Thyroid gland (tissue), 4 donors: ENCODE data around the gene BTG1. TPM values are rescaled to one million over a fixed set of nuclear protein-coding genes. Genes with fewer than 3 reads are reported as not detected.

Source experiments
- DNase-seq, 2 donors: peaks; one replicate each; pipeline ENCODE4 v3.0.0-alpha.2; 2019
- H3K27ac ChIP-seq, 3 donors: fragments of 200-600 bp; sonication (generic); 1 replicate in 2 of 3; 2 replicates in 1 of 3; pipeline ENCODE4 v1.5.1; 2016 to 2019; ENCODE audit warnings: mild to moderate bottlenecking in 1 of 3, moderate library complexity in 1 of 3
- H3K27me3 ChIP-seq: fragments of 200-600 bp; sonication (generic); one replicate; pipeline ENCODE4 v1.5.1; 2019
- H3K36me3 ChIP-seq, 2 donors: fragments of 200-600 bp; sonication (generic); one replicate each; pipeline ENCODE4 v1.5.1; 2016 to 2019
- H3K4me1 ChIP-seq, 2 donors: fragments of 200-600 bp; sonication (generic); one replicate each; pipeline ENCODE4 v1.5.1; 2017 to 2019
- H3K4me3 ChIP-seq, 3 donors: fragments of 200-600 bp; sonication (generic); replicated peaks in 1 of 3; 1 replicate in 2 of 3; 2 replicates in 1 of 3; pipeline ENCODE4 v1.5.1; 2016; ENCODE audit warnings: mild to moderate bottlenecking in 1 of 3
- H3K9me3 ChIP-seq: fragments of 200-600 bp; sonication (generic); one replicate; pipeline ENCODE4 v1.5.1; 2017
- CTCF ChIP-seq, 6 experiments: fragments of 200-600 bp in 3 of 6; fragments of 450-650 bp in 3 of 6; sonication (generic) in 3 of 6; IDR thresholded peaks; one replicate each; pipeline ENCODE4 v1.5.1; 2016 to 2019; ENCODE audit warnings: antibody characterized with exemption in 6 of 6, mild to moderate bottlenecking in 2 of 6, inconsistent platforms in 1 of 6, moderate library complexity in 1 of 6
- POLR2A ChIP-seq, 2 donors: fragments of 450-650 bp; IDR thresholded peaks; one replicate each; pipeline ENCODE4 v1.6.1; 2017; ENCODE audit warnings: antibody characterized with exemption in 2 of 2, mild to moderate bottlenecking in 2 of 2, moderate library complexity in 1 of 2
- WGBS, 2 donors: methylation state at CpG; one replicate each; pipeline ENCODE4 v1.1.5; 2017; 5-methylcytosine and 5-hydroxymethylcytosine counted together
- intact Hi-C: fragments of 100-400 bp; cut with DNase I; formaldehyde crosslinking; loops from one replicate; pipeline ENCODE4 v1.15.1; 2023
- total RNA-seq, 4 donors: library from RNA; depleted of rRNA; stranded (reverse); fragments of >200 nt; gene quantifications; one replicate each; pipeline ENCODE4 v1.2.3, GENCODE V29; 2016

The BTG1 gene
- total RNA-seq, 4 donors from 2014 or later: 21.9 to 28.1 (median 24.3) TPM

GRCh38 chr12:92130999-92131398 lies 14.6 kb downstream of the BTG1 start:
- Histone ChIP-seq H3K9me3 (no peaks in the 10 kb centered on the region), H3K27ac (no peak overlapping the region), H3K36me3 (no peaks in the 10 kb centered on the region), H3K27me3 (no peaks in the 10 kb centered on the region), H3K4me1 (peaks cover 35 to 38% of the 10 kb centered on the region in 2 donors), H3K4me3 (no peak overlapping the region)
- no peak for DNase-seq
- no peak for TF ChIP-seq POLR2A (IDR thresholded peaks at IDR 0.05)
- TF ChIP-seq CTCF (IDR thresholded peaks at IDR 0.05): no peak
- intact Hi-C loops: no loop called here
- 52 to 60% methylated on average over 4 of the region's 4 CpGs for WGBS, 2 donors

- Histone ChIP-seq H3K27me3 (no peaks in the 10 kb centered on the region), H3K4me1 (peaks cover 30 to 33% of the 10 kb centered on the region in 2 donors), H3K36me3 (no peaks in the 10 kb centered on the region), H3K27ac (no peak overlapping the region), H3K4me3 (no peak overlapping the region), H3K9me3 (no peaks in the 10 kb centered on the region)
- DNase-seq: no peak
- intact Hi-C loops: no loop called here
- TF ChIP-seq POLR2A (IDR thresholded peaks at IDR 0.05) (no peak), CTCF (IDR thresholded peaks at IDR 0.05) (no peak)
- 98 to 100% methylated on average over 2 of the region's 2 CpGs for WGBS, 2 donors
Measured at GRCh38 chr12:92129609-92130008, 16.0 kb downstream of the BTG1 start.

GRCh38 chr12:92128612-92129011 lies 17.0 kb downstream of the BTG1 start:
- no peak for DNase-seq
- peaks cover 21 to 23% of the 10 kb centered on the region in 2 donors for H3K4me1 ChIP-seq
- 89 to 91% methylated on average over 1 of the region's 1 CpG for WGBS, 2 donors
- no peaks in the 10 kb centered on the region for H3K27me3 ChIP-seq
- H3K4me3 ChIP-seq: no peak overlapping the region
- no peaks in the 10 kb centered on the region for H3K36me3 ChIP-seq
- intact Hi-C loops: no loop called here
- H3K27ac ChIP-seq: no peak overlapping the region
- no peaks in the 10 kb centered on the region for H3K9me3 ChIP-seq
- TF ChIP-seq CTCF (IDR thresholded peaks at IDR 0.05): no peak
- TF ChIP-seq POLR2A (IDR thresholded peaks at IDR 0.05): no peak

GRCh38 chr12:92124689-92125029 lies 21.0 kb downstream of the BTG1 start:
- Histone ChIP-seq H3K36me3 (no peaks in the 10 kb centered on the region), H3K4me1 (no peaks in the 10 kb centered on the region), H3K4me3 (no peak overlapping the region), H3K27me3 (no peaks in the 10 kb centered on the region), H3K27ac (no peak overlapping the region), H3K9me3 (no peaks in the 10 kb centered on the region)
- TF ChIP-seq POLR2A (IDR thresholded peaks at IDR 0.05): no peak
- WGBS, 2 donors: 82 to 87% methylated on average over 6 of the region's 6 CpGs
- intact Hi-C loops: no loop called here
- no peak for DNase-seq

GRCh38 chr12:92123780-92124688 lies 21.6 kb downstream of the BTG1 start:
- Histone ChIP-seq H3K4me1 (no peaks in the 10 kb centered on the region), H3K36me3 (no peaks in the 10 kb centered on the region), H3K4me3 (no peak overlapping the region), H3K27ac (no peak overlapping the region), H3K27me3 (no peaks in the 10 kb centered on the region), H3K9me3 (no peaks in the 10 kb centered on the region)
- intact Hi-C loops: no loop called here
- DNase-seq: no peak
- WGBS, 2 donors: 81 to 87% methylated on average over 2 of the region's 2 CpGs
- no peak for TF ChIP-seq POLR2A (IDR thresholded peaks at IDR 0.05)
- TF ChIP-seq CTCF (IDR thresholded peaks at IDR 0.05): no peak
